Measurements from ENCODE around the gene TECTA. TPM values are rescaled to one million over a fixed set of nuclear protein-coding genes. Genes with fewer than 3 reads are reported as not detected.

Gene TECTA, protein sequence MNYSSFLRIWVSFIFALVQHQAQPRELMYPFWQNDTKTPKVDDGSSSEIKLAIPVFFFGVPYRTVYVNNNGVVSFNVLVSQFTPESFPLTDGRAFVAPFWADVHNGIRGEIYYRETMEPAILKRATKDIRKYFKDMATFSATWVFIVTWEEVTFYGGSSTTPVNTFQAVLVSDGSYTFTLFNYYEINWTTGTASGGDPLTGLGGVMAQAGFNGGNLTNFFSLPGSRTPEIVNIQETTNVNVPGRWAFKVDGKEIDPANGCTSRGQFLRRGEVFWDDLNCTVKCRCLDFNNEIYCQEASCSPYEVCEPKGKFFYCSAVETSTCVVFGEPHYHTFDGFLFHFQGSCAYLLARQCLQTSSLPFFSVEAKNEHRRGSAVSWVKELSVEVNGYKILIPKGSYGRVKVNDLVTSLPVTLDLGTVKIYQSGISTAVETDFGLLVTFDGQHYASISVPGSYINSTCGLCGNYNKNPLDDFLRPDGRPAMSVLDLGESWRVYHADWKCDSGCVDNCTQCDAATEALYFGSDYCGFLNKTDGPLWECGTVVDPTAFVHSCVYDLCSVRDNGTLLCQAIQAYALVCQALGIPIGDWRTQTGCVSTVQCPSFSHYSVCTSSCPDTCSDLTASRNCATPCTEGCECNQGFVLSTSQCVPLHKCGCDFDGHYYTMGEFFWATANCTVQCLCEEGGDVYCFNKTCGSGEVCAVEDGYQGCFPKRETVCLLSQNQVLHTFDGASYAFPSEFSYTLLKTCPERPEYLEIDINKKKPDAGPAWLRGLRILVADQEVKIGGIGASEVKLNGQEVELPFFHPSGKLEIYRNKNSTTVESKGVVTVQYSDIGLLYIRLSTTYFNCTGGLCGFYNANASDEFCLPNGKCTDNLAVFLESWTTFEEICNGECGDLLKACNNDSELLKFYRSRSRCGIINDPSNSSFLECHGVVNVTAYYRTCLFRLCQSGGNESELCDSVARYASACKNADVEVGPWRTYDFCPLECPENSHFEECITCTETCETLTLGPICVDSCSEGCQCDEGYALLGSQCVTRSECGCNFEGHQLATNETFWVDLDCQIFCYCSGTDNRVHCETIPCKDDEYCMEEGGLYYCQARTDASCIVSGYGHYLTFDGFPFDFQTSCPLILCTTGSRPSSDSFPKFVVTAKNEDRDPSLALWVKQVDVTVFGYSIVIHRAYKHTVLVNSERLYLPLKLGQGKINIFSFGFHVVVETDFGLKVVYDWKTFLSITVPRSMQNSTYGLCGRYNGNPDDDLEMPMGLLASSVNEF (N-terminal part only)
- total RNA-seq (1 to 10 TPM in 4 of 7 donors, under 1 TPM in 3; 0.56 to 1.3 (median 1.0) TPM), polyA plus RNA-seq (under 1 TPM; 0.53 to 0.97 TPM)
- long read RNA-seq, donor 1 = 0 reads
- long read RNA-seq, donor 2 = 0 reads
- long read RNA-seq, donor 3, partial matches to known transcripts = 1 of 2 reads
- long read RNA-seq, donor 3, other reads (novel, unspliced or antisense) = 1 of 2 reads

DNA sequence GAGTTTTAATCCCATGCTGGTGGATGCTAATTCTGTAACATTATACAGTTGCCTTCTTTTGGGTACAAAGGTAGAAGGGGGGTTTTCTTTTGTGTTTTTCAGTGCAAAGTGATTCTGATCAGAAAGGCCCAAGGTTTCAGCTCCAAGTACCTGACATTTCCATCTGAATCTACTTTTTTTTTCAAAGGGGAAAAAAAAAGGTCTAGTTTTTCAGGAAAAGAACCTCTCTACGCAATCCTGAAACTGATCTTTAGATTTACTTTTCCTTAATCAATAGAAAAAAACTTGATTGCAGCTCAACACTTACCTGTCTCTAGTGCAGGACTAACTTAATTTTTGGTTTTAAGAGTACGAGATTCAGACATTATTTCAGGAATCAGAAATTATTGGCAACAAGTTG is at the start of gene TECTA:
TSS of gene TECTA (plus strand) at position 301 of the 400 bp plus-strand sequence. CDS start 1,423 bp downstream, outside the sequence.
- no peak for DNase-seq
- WGBS, 3 donors = 93 to 97% (median 97%) methylated on average over 2 of the region's 2 CpGs
- no peaks in the 10 kb centered on the region for H3K36me3 ChIP-seq
- intact Hi-C loops (cut with DNase I) = no loop called here
- peaks cover 16% of the 10 kb centered on the region for H3K4me1 ChIP-seq (ENCODE audit: insufficient read depth)
- no peak within 1 kb of the TSS for H3K4me3 ChIP-seq
- TF ChIP-seq POLR2A (IDR thresholded peaks at IDR 0.05) (no peak), EP300 (IDR thresholded peaks at IDR 0.05) (no peak)
- TF ChIP-seq, protein P1, sequence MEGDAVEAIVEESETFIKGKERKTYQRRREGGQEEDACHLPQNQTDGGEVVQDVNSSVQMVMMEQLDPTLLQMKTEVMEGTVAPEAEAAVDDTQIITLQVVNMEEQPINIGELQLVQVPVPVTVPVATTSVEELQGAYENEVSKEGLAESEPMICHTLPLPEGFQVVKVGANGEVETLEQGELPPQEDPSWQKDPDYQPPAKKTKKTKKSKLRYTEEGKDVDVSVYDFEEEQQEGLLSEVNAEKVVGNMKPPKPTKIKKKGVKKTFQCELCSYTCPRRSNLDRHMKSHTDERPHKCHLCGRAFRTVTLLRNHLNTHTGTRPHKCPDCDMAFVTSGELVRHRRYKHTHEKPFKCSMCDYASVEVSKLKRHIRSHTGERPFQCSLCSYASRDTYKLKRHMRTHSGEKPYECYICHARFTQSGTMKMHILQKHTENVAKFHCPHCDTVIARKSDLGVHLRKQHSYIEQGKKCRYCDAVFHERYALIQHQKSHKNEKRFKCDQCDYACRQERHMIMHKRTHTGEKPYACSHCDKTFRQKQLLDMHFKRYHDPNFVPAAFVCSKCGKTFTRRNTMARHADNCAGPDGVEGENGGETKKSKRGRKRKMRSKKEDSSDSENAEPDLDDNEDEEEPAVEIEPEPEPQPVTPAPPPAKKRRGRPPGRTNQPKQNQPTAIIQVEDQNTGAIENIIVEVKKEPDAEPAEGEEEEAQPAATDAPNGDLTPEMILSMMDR (IDR thresholded peaks at IDR 0.05) = no peak
- no peaks in the 10 kb centered on the region for H3K9me3 ChIP-seq
- no peak within 1 kb of the TSS for H3K27ac ChIP-seq
- no peaks in the 10 kb centered on the region for H3K27me3 ChIP-seq

DNA sequence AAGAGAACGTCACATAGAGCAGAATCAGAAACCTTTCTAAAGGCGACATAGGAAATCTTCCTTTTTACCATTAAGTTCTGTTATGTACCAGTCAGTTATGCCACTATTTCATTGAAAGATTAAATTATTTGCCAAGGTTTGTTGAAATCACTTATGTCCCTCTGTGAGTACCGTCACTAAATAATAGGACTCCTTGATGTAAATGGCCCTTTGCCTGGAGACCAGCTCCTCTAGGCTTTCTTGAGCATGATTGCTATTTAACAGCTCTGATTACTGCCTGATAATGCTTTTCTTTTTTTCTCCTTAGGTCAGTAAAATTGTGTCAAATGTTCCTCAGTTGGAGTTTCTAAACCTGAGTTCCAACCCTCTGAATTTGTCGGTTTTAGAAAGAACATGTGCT is 47.8 kb upstream of the TECTA start:
- TF ChIP-seq POLR2A (IDR thresholded peaks at IDR 0.05) = no peak
- TF ChIP-seq, protein P1 (IDR thresholded peaks at IDR 0.05) = no peak
- H3K4me3 ChIP-seq = no peak overlapping the region
- WGBS, 3 donors = 95 to 97% (median 95%) methylated on average over 4 of the region's 4 CpGs
- no peaks in the 10 kb centered on the region for H3K4me1 ChIP-seq (ENCODE audit: insufficient read depth)
- H3K27me3 ChIP-seq = no peaks in the 10 kb centered on the region
- no peak for DNase-seq
- no peaks in the 10 kb centered on the region for H3K9me3 ChIP-seq
- intact Hi-C loops (cut with DNase I) = no loop called here
- no peak overlapping the region for H3K27ac ChIP-seq
- no peaks in the 10 kb centered on the region for H3K36me3 ChIP-seq

GRCh38 chr11:121054266-121054665 is 46.8 kb upstream of the TECTA start:
- no peaks in the 10 kb centered on the region for H3K36me3 ChIP-seq
- H3K4me3 ChIP-seq = no peak overlapping the region
- no peak overlapping the region for H3K27ac ChIP-seq
- WGBS, 3 donors = 91 to 98% (median 93%) methylated on average over 2 of the region's 2 CpGs
- H3K4me1 ChIP-seq (ENCODE audit: insufficient read depth) = no peaks in the 10 kb centered on the region
- no peaks in the 10 kb centered on the region for H3K9me3 ChIP-seq
- H3K27me3 ChIP-seq = no peaks in the 10 kb centered on the region
- TF ChIP-seq POLR2A (IDR thresholded peaks at IDR 0.05) (no peak), EP300 (IDR thresholded peaks at IDR 0.05) (no peak)
- TF ChIP-seq, protein P1 (IDR thresholded peaks at IDR 0.05) = no peak
- DNase-seq = no peak
- intact Hi-C loops (cut with DNase I) = no loop called here

DNA sequence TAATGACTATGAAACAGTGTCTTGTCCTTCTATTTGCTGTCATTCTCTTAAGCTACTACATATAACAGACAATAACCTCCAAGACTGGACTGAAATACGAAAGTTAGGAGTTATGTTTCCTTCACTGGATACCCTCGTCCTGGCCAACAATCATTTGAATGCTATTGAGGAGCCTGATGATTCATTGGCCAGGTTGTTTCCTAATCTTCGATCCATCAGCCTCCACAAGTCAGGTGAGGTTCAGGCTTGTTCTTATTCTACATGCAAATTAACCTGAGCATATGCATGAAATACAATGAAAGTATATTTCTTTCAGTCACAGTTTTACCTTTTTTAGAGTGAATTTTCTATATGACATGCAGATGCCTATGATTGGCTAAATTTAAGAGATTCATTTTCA is 46.0 kb upstream of the TECTA start:
- DNase-seq = no peak
- 92 to 98% (median 96%) methylated on average over 3 of the region's 3 CpGs for WGBS, 3 donors
- Histone ChIP-seq H3K27me3 (no peaks in the 10 kb centered on the region), H3K4me3 (no peak overlapping the region), H3K9me3 (no peaks in the 10 kb centered on the region), H3K4me1 (ENCODE audit: insufficient read depth) (no peaks in the 10 kb centered on the region), H3K27ac (no peak overlapping the region), H3K36me3 (no peaks in the 10 kb centered on the region)
- intact Hi-C loops (cut with DNase I) = no loop called here
- TF ChIP-seq POLR2A (IDR thresholded peaks at IDR 0.05) (no peak), EP300 (IDR thresholded peaks at IDR 0.05) (no peak)
- TF ChIP-seq, protein P1 (IDR thresholded peaks at IDR 0.05) = no peak
